ENCODE results near the gene CCK.

The CCK gene

DNA sequence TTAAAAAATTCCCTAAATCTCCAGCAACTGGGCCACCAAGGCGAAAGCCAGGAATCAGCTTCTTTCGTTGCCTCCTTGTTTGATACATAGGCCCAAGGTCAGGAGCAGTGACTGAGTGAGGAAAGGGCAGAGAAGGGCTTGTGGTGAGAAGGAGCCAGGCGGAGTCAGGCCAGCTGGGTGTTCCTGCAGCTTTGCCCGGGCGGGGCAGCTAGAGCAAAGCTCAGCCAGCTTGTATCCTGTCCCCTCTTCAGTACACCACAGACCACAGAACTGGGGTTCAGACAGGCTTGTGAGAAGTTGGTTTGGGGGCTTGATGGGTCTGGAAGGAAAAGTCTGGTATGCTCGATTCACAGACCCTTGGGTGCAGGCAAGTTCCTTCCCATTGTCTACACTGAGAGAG lies 52.6 kb downstream of the CCK start:
- Histone ChIP-seq H3K4me1 (ENCODE audit: low read depth, poor library complexity, severe bottlenecking) (peaks cover 40% of the 10 kb centered on the region), H3K36me3 (ENCODE audit: insufficient read depth) (no peaks in the 10 kb centered on the region), H3K4me2 (peak overlapping the region; percentile 57; the same call in 1 of the 2 replicates), H3K9ac (no peak overlapping the region), H3K27ac (0 out of 2 replicates have a peak overlapping the region, but pooled peaks have one; percentile 40), H3K27me3 (ENCODE audit: insufficient read depth, low read depth) (no peaks in the 10 kb centered on the region), H3K79me2 (ENCODE audit: insufficient read depth, low read depth) (no peaks in the 10 kb centered on the region), H3K4me3 (IDR thresholded peaks at IDR 0.05; ENCODE audit: insufficient read depth, low read depth, low read length) (no peak overlapping the region), H2AFZ (ENCODE audit: low read depth) (no peak overlapping the region), H4K20me1 (ENCODE audit: insufficient read depth) (no peaks in the 10 kb centered on the region)
- TF ChIP-seq CTCF (conservative IDR thresholded peaks at IDR 0.05; ENCODE audit: low read depth, low read length): no peak

GRCh38 chr3:42210726-42211125 lies 55.3 kb downstream of the CCK start:
- Histone ChIP-seq H3K79me2 (ENCODE audit: insufficient read depth, low read depth) (no peaks in the 10 kb centered on the region), H3K4me1 (ENCODE audit: low read depth, poor library complexity, severe bottlenecking) (peaks cover 30% of the 10 kb centered on the region), H3K9ac (no peak overlapping the region), H3K36me3 (ENCODE audit: insufficient read depth) (no peaks in the 10 kb centered on the region), H3K4me2 (no peak overlapping the region), H3K27me3 (ENCODE audit: insufficient read depth, low read depth) (no peaks in the 10 kb centered on the region), H3K27ac (no peak overlapping the region), H3K4me3 (IDR thresholded peaks at IDR 0.05; ENCODE audit: insufficient read depth, low read depth, low read length) (no peak overlapping the region), H2AFZ (ENCODE audit: low read depth) (no peak overlapping the region), H4K20me1 (ENCODE audit: insufficient read depth) (no peaks in the 10 kb centered on the region)
- no peak for TF ChIP-seq CTCF (conservative IDR thresholded peaks at IDR 0.05; ENCODE audit: low read depth, low read length)

DNA sequence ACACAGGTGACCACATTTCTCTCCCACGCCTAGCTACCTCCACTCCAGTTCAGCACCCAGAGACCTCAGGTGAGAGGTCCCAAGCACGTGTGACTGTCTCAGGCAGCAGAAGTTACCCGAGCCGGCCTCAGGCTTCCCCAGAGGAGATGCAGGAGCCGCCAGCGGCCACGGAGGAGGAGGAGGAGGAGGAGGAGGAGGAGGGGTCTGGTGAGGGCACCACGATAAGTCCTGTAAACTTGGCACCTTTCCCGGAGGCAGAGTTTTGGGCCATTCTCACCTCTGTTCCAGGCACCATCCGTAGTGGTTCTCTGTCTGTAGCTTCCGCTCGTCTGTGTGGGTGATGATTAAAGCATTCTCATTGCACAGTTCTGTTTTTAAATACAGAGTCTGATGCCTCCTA lies 56.1 kb downstream of the CCK start:
- H3K27ac ChIP-seq: no peak overlapping the region
- no peaks in the 10 kb centered on the region for H3K27me3 ChIP-seq (ENCODE audit: insufficient read depth, low read depth)
- H3K4me3 ChIP-seq (IDR thresholded peaks at IDR 0.05; ENCODE audit: insufficient read depth, low read depth, low read length): no peak overlapping the region
- no peaks in the 10 kb centered on the region for H4K20me1 ChIP-seq (ENCODE audit: insufficient read depth)
- no peaks in the 10 kb centered on the region for H3K79me2 ChIP-seq (ENCODE audit: insufficient read depth, low read depth)
- peaks cover 26% of the 10 kb centered on the region for H3K4me1 ChIP-seq (ENCODE audit: low read depth, poor library complexity, severe bottlenecking)
- no peaks in the 10 kb centered on the region for H3K36me3 ChIP-seq (ENCODE audit: insufficient read depth)
- no peak overlapping the region for H2AFZ ChIP-seq (ENCODE audit: low read depth)
- TF ChIP-seq CTCF (conservative IDR thresholded peaks at IDR 0.05; ENCODE audit: low read depth, low read length): no peak
- H3K4me2 ChIP-seq: no peak overlapping the region
- H3K9ac ChIP-seq: no peak overlapping the region

Data from KMS-11 (cell line).